ENCODE measurements around the gene CCDC69.

Gene CCDC69

GRCh38 chr5:151155775-151156506 is 68.0 kb downstream of the CCDC69 start:
- H3K4me3 ChIP-seq (ENCODE audit: low read depth, low read length) = peak overlapping the region; percentile 84
- no peak for TF ChIP-seq CTCF (IDR thresholded peaks at IDR 0.05; ENCODE audit: low read depth, low read length)
- peak; percentile 59 for DNase-seq (ENCODE audit: low read depth, low spot score)
- in situ Hi-C loops (cut with HindIII; ENCODE audit: low sequenced_read_pairs) = no loop called here

GRCh38 chr5:151154931-151155774 is 68.7 kb downstream of the CCDC69 start:
- in situ Hi-C loops (cut with HindIII; ENCODE audit: low sequenced_read_pairs) = no loop called here
- no peak for DNase-seq (ENCODE audit: low read depth, low spot score)
- peak overlapping the region; percentile 84 for H3K4me3 ChIP-seq (ENCODE audit: low read depth, low read length)
- no peak for TF ChIP-seq CTCF (IDR thresholded peaks at IDR 0.05; ENCODE audit: low read depth, low read length)

- DNase-seq (ENCODE audit: low read depth, low spot score) = no peak
- TF ChIP-seq CTCF (IDR thresholded peaks at IDR 0.05; ENCODE audit: low read depth, low read length) = no peak
- in situ Hi-C loops (cut with HindIII; ENCODE audit: low sequenced_read_pairs) = no loop called here
- H3K4me3 ChIP-seq (ENCODE audit: low read depth, low read length) = no peak overlapping the region
Measured at GRCh38 chr5:151153766-151154272, 70.1 kb downstream of the CCDC69 start.

- no peak for DNase-seq (ENCODE audit: low read depth, low spot score)
- TF ChIP-seq CTCF (IDR thresholded peaks at IDR 0.05; ENCODE audit: low read depth, low read length) = no peak
- in situ Hi-C loops (cut with HindIII; ENCODE audit: low sequenced_read_pairs) = no loop called here
- no peak overlapping the region for H3K4me3 ChIP-seq (ENCODE audit: low read depth, low read length)
Measured at GRCh38 chr5:151153300-151153699, 70.6 kb downstream of the CCDC69 start.

- no peak overlapping the region for H3K4me3 ChIP-seq (ENCODE audit: low read depth, low read length)
- TF ChIP-seq CTCF (IDR thresholded peaks at IDR 0.05; ENCODE audit: low read depth, low read length) = no peak
- in situ Hi-C loops (cut with HindIII; ENCODE audit: low sequenced_read_pairs) = no loop called here
- peak; percentile 22 for DNase-seq (ENCODE audit: low read depth, low spot score)
Measured at GRCh38 chr5:151151793-151152192, 72.1 kb downstream of the CCDC69 start.

GRCh38 chr5:151151263-151151660 is 72.6 kb downstream of the CCDC69 start:
- DNase-seq (ENCODE audit: low read depth, low spot score) = no peak
- no peak overlapping the region for H3K4me3 ChIP-seq (ENCODE audit: low read depth, low read length)
- no peak for TF ChIP-seq CTCF (IDR thresholded peaks at IDR 0.05; ENCODE audit: low read depth, low read length)
- in situ Hi-C loops (cut with HindIII; ENCODE audit: low sequenced_read_pairs) = no loop called here
